GM10266 (cell line): ENCODE results near the gene INMT.

ENCODE experiments used
- DNase-seq: peaks from one replicate; pipeline ENCODE4 v3.0.0; 2012; ENCODE audit errors: extremely low spot score
- CTCF ChIP-seq: IDR thresholded peaks from 2 replicates; pipeline ENCODE4 v1.5.1; 2012; ENCODE audit warnings: mild to moderate bottlenecking, low read depth; ENCODE audit not compliant: control insufficient read depth, insufficient read depth; ENCODE audit errors: missing control alignments

INMT gene

GRCh38 chr7:30750683-30751650 lies 968 bp upstream of the INMT start:
- DNase-seq, result no peak
- TF ChIP-seq CTCF, result no peak

- no peak for TF ChIP-seq CTCF
- no peak for DNase-seq
Measured at GRCh38 chr7:30752484-30752883, 549 bp downstream of the INMT start.

- DNase-seq, result no peak
- no peak for TF ChIP-seq CTCF
Measured at GRCh38 chr7:30752979-30753378, 1.0 kb downstream of the INMT start.

- no peak for TF ChIP-seq CTCF
- no peak for DNase-seq
Measured at GRCh38 chr7:30754315-30754877, 2.5 kb downstream of the INMT start.

GRCh38 chr7:30755384-30756154 lies 3.6 kb downstream of the INMT start:
- no peak for TF ChIP-seq CTCF
- no peak for DNase-seq

GRCh38 chr7:30757342-30757692 lies 5.4 kb downstream of the INMT start:
- no peak for DNase-seq
- TF ChIP-seq CTCF, result no peak

- no peak for TF ChIP-seq CTCF
- no peak for DNase-seq
Measured at GRCh38 chr7:30760514-30761213, 8.7 kb downstream of the INMT start.
